ENCODE measurements around the gene ATP8A2. TPM values are rescaled to one million over a fixed set of nuclear protein-coding genes. Genes with fewer than 3 reads are reported as not detected.
"Not testable (repeated sequence)": the region's sequence is repeated elsewhere in the genome, so short reads cannot be mapped to it uniquely, and the experiment has no call there.

The ATP8A2 gene
- total and polyA plus RNA-seq, 7 donors: under 0.01 to 2.2 (median 1.2) TPM; not detected in 1

DNA sequence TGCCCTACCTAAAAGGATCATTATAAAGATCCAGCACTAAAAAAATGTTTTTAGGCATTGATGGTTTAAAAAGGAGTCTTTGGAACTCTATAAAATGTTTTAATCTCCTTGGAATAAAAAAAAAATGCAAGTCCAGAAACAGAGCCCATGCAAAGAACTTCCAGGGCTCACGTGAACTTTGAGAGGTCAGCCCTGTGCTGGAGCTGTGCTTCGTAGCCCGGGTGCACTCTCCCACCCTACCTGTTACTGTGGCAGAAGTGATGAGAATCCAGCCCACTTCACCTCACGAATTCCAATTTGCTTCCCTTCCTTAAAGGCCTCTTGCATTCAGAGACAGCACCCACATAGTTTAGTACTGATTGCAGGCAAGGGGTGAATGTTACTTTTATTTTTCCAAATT, 412.3 kb downstream of the ATP8A2 start:
- H3K9me3 ChIP-seq: no peaks in the 10 kb centered on the region
- H3K36me3 ChIP-seq: no peaks in the 10 kb centered on the region
- no peaks in the 10 kb centered on the region for H3K4me1 ChIP-seq
- no peaks in the 10 kb centered on the region for H3K27me3 ChIP-seq
- WGBS, 2 donors: 40 to 66% methylated on average over 4 of the region's 4 CpGs
- intact Hi-C loops (cut with DNase I): no loop called here
- TF ChIP-seq EP300 (IDR thresholded peaks at IDR 0.05) (no peak), POLR2A (IDR thresholded peaks at IDR 0.05) (no peak), POLR2AphosphoS5 (IDR thresholded peaks at IDR 0.05) (no peak)
- TF ChIP-seq, protein P1, sequence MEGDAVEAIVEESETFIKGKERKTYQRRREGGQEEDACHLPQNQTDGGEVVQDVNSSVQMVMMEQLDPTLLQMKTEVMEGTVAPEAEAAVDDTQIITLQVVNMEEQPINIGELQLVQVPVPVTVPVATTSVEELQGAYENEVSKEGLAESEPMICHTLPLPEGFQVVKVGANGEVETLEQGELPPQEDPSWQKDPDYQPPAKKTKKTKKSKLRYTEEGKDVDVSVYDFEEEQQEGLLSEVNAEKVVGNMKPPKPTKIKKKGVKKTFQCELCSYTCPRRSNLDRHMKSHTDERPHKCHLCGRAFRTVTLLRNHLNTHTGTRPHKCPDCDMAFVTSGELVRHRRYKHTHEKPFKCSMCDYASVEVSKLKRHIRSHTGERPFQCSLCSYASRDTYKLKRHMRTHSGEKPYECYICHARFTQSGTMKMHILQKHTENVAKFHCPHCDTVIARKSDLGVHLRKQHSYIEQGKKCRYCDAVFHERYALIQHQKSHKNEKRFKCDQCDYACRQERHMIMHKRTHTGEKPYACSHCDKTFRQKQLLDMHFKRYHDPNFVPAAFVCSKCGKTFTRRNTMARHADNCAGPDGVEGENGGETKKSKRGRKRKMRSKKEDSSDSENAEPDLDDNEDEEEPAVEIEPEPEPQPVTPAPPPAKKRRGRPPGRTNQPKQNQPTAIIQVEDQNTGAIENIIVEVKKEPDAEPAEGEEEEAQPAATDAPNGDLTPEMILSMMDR (IDR thresholded peaks at IDR 0.05): no peak
- DNase-seq: no peak
- no peak overlapping the region for H3K4me3 ChIP-seq
- H3K27ac ChIP-seq: no peak overlapping the region

DNA sequence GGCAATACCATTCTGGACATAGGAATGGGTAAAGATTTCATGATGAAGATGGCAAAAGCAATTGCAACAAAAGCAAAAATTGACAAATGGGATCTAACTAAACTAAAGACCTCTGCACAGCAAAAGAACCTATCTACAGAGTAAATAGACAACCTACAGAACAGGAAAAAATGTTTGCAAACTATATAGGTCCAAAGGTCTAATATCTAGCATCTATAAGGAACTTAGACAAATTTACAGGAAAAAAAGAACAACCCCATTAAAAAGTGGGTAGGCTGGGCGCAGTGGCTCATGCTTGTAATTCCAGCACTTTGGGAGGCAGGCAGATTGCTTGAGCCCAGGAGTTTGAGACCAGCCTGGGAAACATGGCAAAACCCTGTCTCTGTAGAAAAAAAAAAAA, 418.4 kb downstream of the ATP8A2 start:
- H3K36me3 ChIP-seq; DNase-seq; H3K27me3 ChIP-seq; intact Hi-C loops (cut with DNase I); H3K4me1 ChIP-seq; H3K27ac ChIP-seq; H3K9me3 ChIP-seq; H3K4me3 ChIP-seq: not testable (repeated sequence)
- 44 to 82% methylated on average over 1 of the region's 1 CpG for whole genome bisulfite sequencing, 2 donors

DNA sequence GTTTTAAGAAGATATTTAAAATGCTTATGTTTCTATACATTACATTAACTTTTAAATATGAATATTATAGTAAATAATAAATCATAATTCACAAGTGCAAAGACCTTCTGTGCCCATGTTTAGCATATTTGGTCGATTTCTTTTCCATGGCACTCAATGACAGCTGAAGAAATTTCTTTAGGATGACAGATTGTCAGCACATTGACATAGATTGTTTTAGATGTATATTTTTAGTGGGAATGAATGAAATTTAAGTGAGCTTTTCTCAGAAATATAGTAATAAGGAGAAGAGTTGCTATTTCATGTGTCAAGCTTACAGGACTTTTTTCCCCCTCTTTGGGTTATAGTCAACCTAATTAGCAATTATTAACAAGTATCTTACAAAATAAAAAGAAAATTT, 423.5 kb downstream of the ATP8A2 start:
- intact Hi-C loops (cut with DNase I): no loop called here
- no peak for DNase-seq
- Histone ChIP-seq H3K27me3 (no peaks in the 10 kb centered on the region), H3K9me3 (no peaks in the 10 kb centered on the region), H3K27ac (no peak overlapping the region), H3K36me3 (no peaks in the 10 kb centered on the region), H3K4me3 (no peak overlapping the region), H3K4me1 (no peaks in the 10 kb centered on the region)
- WGBS, 2 donors: 73 to 88% methylated on average over 1 of the region's 1 CpG
- TF ChIP-seq POLR2A (IDR thresholded peaks at IDR 0.05) (no peak), EP300 (IDR thresholded peaks at IDR 0.05) (no peak), POLR2AphosphoS5 (IDR thresholded peaks at IDR 0.05) (no peak)
- TF ChIP-seq, protein P1 (IDR thresholded peaks at IDR 0.05): no peak

DNA sequence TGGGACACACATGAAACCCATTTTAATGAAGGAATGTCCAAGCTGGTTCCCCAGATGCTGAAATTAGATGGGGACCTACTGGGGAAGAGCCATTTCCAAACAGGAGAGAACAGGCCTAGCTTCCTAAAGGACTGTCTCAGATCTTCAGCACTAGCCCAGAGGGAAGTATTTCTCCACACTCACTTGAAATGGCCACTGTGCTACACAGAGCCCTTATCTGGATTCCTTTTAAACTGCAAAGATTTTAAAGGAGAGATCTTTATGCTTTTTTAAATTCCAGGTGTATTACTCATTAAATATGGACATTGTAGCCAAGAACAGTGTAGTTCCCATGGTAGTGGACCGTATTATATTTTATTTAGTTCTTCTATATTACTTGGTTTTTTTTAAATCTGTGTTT, 424.7 kb downstream of the ATP8A2 start:
- Histone ChIP-seq H3K27me3 (no peaks in the 10 kb centered on the region), H3K27ac (no peak overlapping the region), H3K36me3 (no peaks in the 10 kb centered on the region), H3K9me3 (no peaks in the 10 kb centered on the region), H3K4me1 (no peaks in the 10 kb centered on the region), H3K4me3 (no peak overlapping the region)
- intact Hi-C loops (cut with DNase I): no loop called here
- DNase-seq: no peak
- 83 to 96% methylated on average over 1 of the region's 1 CpG for WGBS, 2 donors
- TF ChIP-seq POLR2AphosphoS5 (IDR thresholded peaks at IDR 0.05): no peak
- no peak for TF ChIP-seq EP300 (IDR thresholded peaks at IDR 0.05)
- TF ChIP-seq POLR2A (IDR thresholded peaks at IDR 0.05): no peak
- TF ChIP-seq, protein P1 (IDR thresholded peaks at IDR 0.05): no peak

DNA sequence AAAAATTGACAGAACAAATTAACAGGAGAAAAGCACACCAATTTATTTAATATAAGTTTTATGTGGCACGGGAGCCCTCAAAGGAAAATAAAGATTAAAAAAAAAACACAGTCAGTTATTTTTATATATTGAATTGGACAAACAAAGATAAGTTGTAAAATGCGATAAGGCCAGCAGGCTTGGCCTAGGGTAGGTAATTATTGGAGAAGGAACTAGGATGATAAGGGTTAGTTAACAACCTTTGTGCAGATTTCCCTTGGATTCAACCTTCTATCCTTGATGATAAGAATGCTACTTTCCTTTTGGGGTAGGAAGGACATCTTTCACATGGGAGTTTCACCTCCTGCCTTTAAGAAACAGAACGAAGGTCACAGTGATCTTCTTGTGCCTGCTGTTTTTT, 427.2 kb downstream of the ATP8A2 start:
- no peaks in the 10 kb centered on the region for H3K9me3 ChIP-seq
- 18 to 59% methylated on average over 3 of the region's 3 CpGs for WGBS, 2 donors
- TF ChIP-seq POLR2A (IDR thresholded peaks at IDR 0.05) (no peak), EP300 (IDR thresholded peaks at IDR 0.05) (no peak)
- H3K36me3 ChIP-seq: no peaks in the 10 kb centered on the region
- intact Hi-C loops (cut with DNase I): no loop called here
- no peak overlapping the region for H3K27ac ChIP-seq
- H3K4me3 ChIP-seq: no peak overlapping the region
- no peaks in the 10 kb centered on the region for H3K27me3 ChIP-seq
- no peaks in the 10 kb centered on the region for H3K4me1 ChIP-seq
- DNase-seq: no peak

DNA sequence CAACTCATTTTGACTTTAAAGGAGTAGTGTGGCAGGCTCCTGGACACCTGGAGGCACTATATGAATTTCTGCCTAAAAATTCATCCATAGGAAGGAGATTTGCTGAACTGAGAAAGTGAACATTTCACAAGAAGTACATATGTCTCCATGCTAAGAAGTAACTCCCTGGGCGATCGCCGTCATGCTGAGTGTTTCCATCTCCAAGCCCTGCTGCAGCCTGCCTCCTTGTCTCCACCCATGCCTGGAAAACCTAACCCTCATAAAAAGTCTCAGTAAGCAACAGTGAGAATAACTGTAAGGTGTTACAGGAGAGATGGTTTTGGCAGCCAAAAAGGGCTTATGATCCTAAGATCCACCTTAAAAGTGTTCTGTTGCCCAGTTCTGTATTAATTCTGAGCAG, 428.7 kb downstream of the ATP8A2 start:
- H3K9me3 ChIP-seq: no peaks in the 10 kb centered on the region
- H3K27me3 ChIP-seq: no peaks in the 10 kb centered on the region
- H3K36me3 ChIP-seq: no peaks in the 10 kb centered on the region
- no peak overlapping the region for H3K27ac ChIP-seq
- intact Hi-C loops (cut with DNase I): no loop called here
- H3K4me1 ChIP-seq: no peaks in the 10 kb centered on the region
- WGBS, 2 donors: 78 to 82% methylated on average over 3 of the region's 3 CpGs
- TF ChIP-seq POLR2A (IDR thresholded peaks at IDR 0.05) (no peak), EP300 (IDR thresholded peaks at IDR 0.05) (no peak), POLR2AphosphoS5 (IDR thresholded peaks at IDR 0.05) (no peak)
- TF ChIP-seq, protein P1 (IDR thresholded peaks at IDR 0.05): no peak
- no peak for DNase-seq
- H3K4me3 ChIP-seq: no peak overlapping the region
